H1 (cell line): ENCODE results near the gene DKKL1.

Experiments
- ASH2L ChIP-seq: fragments of 200-600, 300-600 bp; sonication (generic); IDR thresholded peaks from one replicate; pipeline ENCODE4 v1.7.1; 2017; ENCODE audit warnings: low read length
- ATF2 ChIP-seq: IDR thresholded peaks from 2 replicates; pipeline ENCODE4 v1.6.1; 2012; ENCODE audit warnings: low read length, inconsistent platforms
- CHD1 ChIP-seq: IDR thresholded peaks from 2 replicates; pipeline ENCODE4 v1.6.1; 2012; ENCODE audit warnings: low read depth, low read length, improper control_type of control experiment
- CREB1 ChIP-seq: IDR thresholded peaks from 2 replicates; pipeline ENCODE4 v1.6.1; 2012; ENCODE audit warnings: inconsistent platforms
- CTCF ChIP-seq, 3 experiments: IDR thresholded peaks; 1 replicate in 2 of 3; 2 replicates in 1 of 3; pipeline versions ENCODE4 v1.5.1 to v1.6.1; 2011; ENCODE audit warnings: low read length in 3 of 3, mild to moderate bottlenecking in 3 of 3, inconsistent platforms in 2 of 3, low read depth in 1 of 3, moderate library complexity in 1 of 3; ENCODE audit not compliant: insufficient read depth in 1 of 3; ENCODE audit errors: control extremely low read depth in 1 of 3
- EZH2 ChIP-seq: fragments of 200-600 bp; sonication (generic); IDR thresholded peaks from 2 replicates; pipeline ENCODE4 v1.7.1; 2012; ENCODE audit warnings: low read depth, mild to moderate bottlenecking, moderate library complexity, low read length, inconsistent platforms; ENCODE audit not compliant: severe bottlenecking
- GTF2F1 ChIP-seq: IDR thresholded peaks from 2 replicates; pipeline ENCODE4 v1.6.1; 2012; ENCODE audit warnings: low read depth, low read length, improper control_type of control experiment, borderline replicate concordance
- JUN ChIP-seq: IDR thresholded peaks from 2 replicates; pipeline ENCODE4 v1.6.1; 2011; ENCODE audit warnings: low read depth, mild to moderate bottlenecking, improper control_type of control experiment, low read length
- JUND ChIP-seq: IDR thresholded peaks from 2 replicates; pipeline ENCODE4 v1.6.1; 2011; ENCODE audit warnings: mild to moderate bottlenecking, improper control_type of control experiment, low read length
- MAX ChIP-seq: IDR thresholded peaks from 2 replicates; pipeline ENCODE4 v1.6.1; 2012; ENCODE audit warnings: inconsistent platforms
- POLR2A ChIP-seq, 2 experiments: IDR thresholded peaks; 1 replicate in 1 of 2; 2 replicates in 1 of 2; pipeline ENCODE4 v1.6.1; 2011; ENCODE audit warnings: low read depth in 2 of 2, low read length in 2 of 2, mild to moderate bottlenecking in 2 of 2; ENCODE audit errors: control extremely low read depth in 1 of 2
- RNF2 ChIP-seq: fragments of 200-900, 300-1000 bp; sonication (generic); IDR thresholded peaks from 2 replicates; pipeline ENCODE4 v1.7.1; 2016; ENCODE audit warnings: borderline replicate concordance, low read depth, mild to moderate bottlenecking, antibody characterized with exemption, low read length; ENCODE audit not compliant: poor library complexity, severe bottlenecking; ENCODE audit errors: missing control alignments
- SRF ChIP-seq: IDR thresholded peaks from 2 replicates; pipeline ENCODE4 v1.6.1; 2011; ENCODE audit warnings: mild to moderate bottlenecking, low read depth, low read length, moderate library complexity
- USF2 ChIP-seq: IDR thresholded peaks from 2 replicates; pipeline ENCODE4 v1.6.1; 2011; ENCODE audit warnings: low read length, improper control_type of control experiment

GRCh38 chr19:49337267-49338022 lies 26.2 kb upstream of the DKKL1 start:
- TF ChIP-seq CTCF (IDR thresholded peaks at IDR 0.05; ENCODE audit: control extremely low read depth in 1 of 3, insufficient read depth in 1 of 3, low read depth in 1 of 3, low read length in 3 of 3): no peak
- no peak for TF ChIP-seq MAX
- no peak for TF ChIP-seq EZH2
- TF ChIP-seq ASH2L: no peak
- TF ChIP-seq USF2: no peak
- no peak for TF ChIP-seq JUND
- TF ChIP-seq JUN: no peak
- no peak for TF ChIP-seq SRF
- no peak for TF ChIP-seq CHD1
- TF ChIP-seq GTF2F1: no peak
- TF ChIP-seq CREB1: no peak
- TF ChIP-seq POLR2A (IDR thresholded peaks at IDR 0.05; ENCODE audit: control extremely low read depth in 1 of 2, low read depth in 2 of 2, low read length in 2 of 2): no peak; a peak in 1 of 3 replicates
- no peak for TF ChIP-seq RNF2
- no peak for TF ChIP-seq ATF2
